Esophagus (tissue), 2 donors: ENCODE measurements around the gene CD7. TPM values are rescaled to one million over a fixed set of nuclear protein-coding genes. Genes with fewer than 3 reads are reported as not detected.

Experiments
- H3K27ac ChIP-seq, 2 donors: one replicate each; pipeline ENCODE4 v1.5.1; 2013; ENCODE audit warnings: low read depth in 2 of 2, mild to moderate bottlenecking in 2 of 2, inconsistent platforms in 1 of 2, low read length in 1 of 2, moderate library complexity in 1 of 2
- H3K27me3 ChIP-seq, 2 donors: one replicate each; pipeline ENCODE4 v1.6.1; 2013; ENCODE audit warnings: low read length in 2 of 2, control low read depth in 1 of 2, mild to moderate bottlenecking in 1 of 2; ENCODE audit not compliant: insufficient read depth in 2 of 2, control insufficient read depth in 1 of 2
- H3K36me3 ChIP-seq, 2 donors: one replicate each; pipeline ENCODE4 v1.6.1; 2013; ENCODE audit warnings: low read length in 1 of 2; ENCODE audit not compliant: control insufficient read depth in 2 of 2, insufficient read depth in 2 of 2
- H3K4me1 ChIP-seq, 2 donors: one replicate each; pipeline ENCODE4 v1.6.1; 2013; ENCODE audit warnings: low read length in 1 of 2; ENCODE audit not compliant: control insufficient read depth in 2 of 2, insufficient read depth in 2 of 2
- H3K4me3 ChIP-seq, 2 donors: one replicate each; pipeline ENCODE4 v1.5.1; 2013; ENCODE audit warnings: low read length in 2 of 2, mild to moderate bottlenecking in 2 of 2, low read depth in 1 of 2, moderate library complexity in 1 of 2
- H3K9me3 ChIP-seq, 2 donors: one replicate each; pipeline ENCODE4 v1.6.1; 2013; ENCODE audit warnings: mild to moderate bottlenecking in 2 of 2, low read depth in 1 of 2, low read length in 1 of 2, moderate library complexity in 1 of 2; ENCODE audit not compliant: control insufficient read depth in 2 of 2, insufficient read depth in 1 of 2
- WGBS, 2 donors: extraction: QIAGEN DNeasy Blood & Tissue Kit; methylation state at CpG; one replicate each; pipeline ENCODE4 v1.1.7; 2013; 5-methylcytosine and 5-hydroxymethylcytosine counted together
- polyA plus RNA-seq, 2 donors: library from polyadenylated mRNA; stranded (reverse); fragments of 200-250 nt; gene quantifications; one replicate each; pipeline ENCODE4 v1.2.3, GENCODE V29; 2013
- donor health status: healthy with polysubstance abuse.
- donor health status: Bipolar disorder and iron deficiency.

CD7 gene
- polyA plus RNA-seq, 2 donors: 2.6 to 3.1 TPM

GRCh38 chr17:82302991-82303943, 14.1 kb downstream of the CD7 start:
- Histone ChIP-seq H3K27me3 (no peaks in the 10 kb centered on the region), H3K27ac (no peak overlapping the region), H3K4me3 (no peak overlapping the region), H3K9me3 (no peaks in the 10 kb centered on the region), H3K36me3 (no peaks in the 10 kb centered on the region), H3K4me1 (peaks cover 5 to 21% of the 10 kb centered on the region in 2 donors)
- WGBS, 2 donors: 68 to 80% methylated on average over 35 of the region's 35 CpGs

- H3K36me3 ChIP-seq: no peaks in the 10 kb centered on the region
- H3K4me3 ChIP-seq: no peak overlapping the region
- H3K27ac ChIP-seq: no peak overlapping the region
- 78 to 82% methylated on average over 14 to 15 of the region's 15 CpGs for WGBS, 2 donors
- no peaks in the 10 kb centered on the region for H3K27me3 ChIP-seq
- no peaks in the 10 kb centered on the region for H3K9me3 ChIP-seq
- H3K4me1 ChIP-seq: peaks cover 5 to 25% of the 10 kb centered on the region in 2 donors
Observed at GRCh38 chr17:82302568-82302963, 14.8 kb downstream of the CD7 start.

- Histone ChIP-seq H3K4me1 (peaks cover 5 to 29% of the 10 kb centered on the region in 2 donors), H3K36me3 (no peaks in the 10 kb centered on the region), H3K4me3 (no peak overlapping the region), H3K9me3 (no peaks in the 10 kb centered on the region), H3K27me3 (no peaks in the 10 kb centered on the region), H3K27ac (peak overlapping the region; percentile 3 to 14)
- whole genome bisulfite sequencing, 2 donors: 44 to 45% methylated on average over 23 of the region's 23 CpGs
Observed at GRCh38 chr17:82301916-82302567, 15.4 kb downstream of the CD7 start.

- no peaks in the 10 kb centered on the region for H3K9me3 ChIP-seq
- peaks cover 5 to 29% of the 10 kb centered on the region in 2 donors for H3K4me1 ChIP-seq
- 80 to 83% methylated on average over 12 of the region's 12 CpGs for WGBS, 2 donors
- H3K27ac ChIP-seq: no peak overlapping the region
- H3K4me3 ChIP-seq: no peak overlapping the region
- H3K27me3 ChIP-seq: no peaks in the 10 kb centered on the region
- no peaks in the 10 kb centered on the region for H3K36me3 ChIP-seq
Observed at GRCh38 chr17:82301300-82301915, 16.0 kb downstream of the CD7 start.

GRCh38 chr17:82300707-82301270, 16.6 kb downstream of the CD7 start:
- no peaks in the 10 kb centered on the region for H3K27me3 ChIP-seq
- WGBS, 2 donors: 28 to 30% methylated on average over 21 of the region's 21 CpGs
- no peak overlapping the region for H3K4me3 ChIP-seq
- no peak overlapping the region for H3K27ac ChIP-seq
- H3K36me3 ChIP-seq: no peaks in the 10 kb centered on the region
- peaks cover 5 to 29% of the 10 kb centered on the region in 2 donors for H3K4me1 ChIP-seq
- no peaks in the 10 kb centered on the region for H3K9me3 ChIP-seq

GRCh38 chr17:82300228-82300627, 17.2 kb downstream of the CD7 start:
- Histone ChIP-seq H3K9me3 (no peaks in the 10 kb centered on the region), H3K4me1 (peaks cover 5 to 29% of the 10 kb centered on the region in 2 donors), H3K36me3 (no peaks in the 10 kb centered on the region), H3K4me3 (no peak overlapping the region), H3K27me3 (no peaks in the 10 kb centered on the region), H3K27ac (peak overlapping the region in 1 of 2 donors; percentile 5)
- WGBS, 2 donors: 87 to 91% methylated on average over 13 of the region's 13 CpGs

GRCh38 chr17:82299452-82299851, 18.0 kb downstream of the CD7 start:
- Histone ChIP-seq H3K36me3 (no peaks in the 10 kb centered on the region), H3K9me3 (no peaks in the 10 kb centered on the region), H3K4me3 (no peak overlapping the region), H3K4me1 (peaks cover 5 to 31% of the 10 kb centered on the region in 2 donors), H3K27ac (peak overlapping the region in 1 of 2 donors; percentile 98), H3K27me3 (no peaks in the 10 kb centered on the region)
- 86 to 89% methylated on average over 10 of the region's 10 CpGs for WGBS, 2 donors

- Histone ChIP-seq H3K4me3 (peak overlapping the region; percentile 31 to 43), H3K9me3 (no peaks in the 10 kb centered on the region), H3K27ac (peak overlapping the region; percentile 96 to 98), H3K4me1 (peaks cover 5 to 33% of the 10 kb centered on the region in 2 donors), H3K27me3 (no peaks in the 10 kb centered on the region), H3K36me3 (no peaks in the 10 kb centered on the region)
- WGBS, 2 donors: 62 to 65% methylated on average over 27 of the region's 27 CpGs
Observed at GRCh38 chr17:82298538-82299421, 18.6 kb downstream of the CD7 start.
